ENCODE measurements around the gene TNC.

The TNC gene

GRCh38 chr9:115098226-115098965 lies 19.6 kb downstream of the TNC start:
- DNase-seq (ENCODE audit: low spot score) = no peak

- no peak for DNase-seq (ENCODE audit: low spot score)
These were observed 24.4 kb downstream of the TNC start for GRCh38 chr9:115093520-115093919.

GRCh38 chr9:115090486-115090885 lies 27.5 kb downstream of the TNC start:
- DNase-seq (ENCODE audit: low spot score) = no peak

GRCh38 chr9:115088860-115089259 lies 29.1 kb downstream of the TNC start:
- DNase-seq (ENCODE audit: low spot score) = no peak

GRCh38 chr9:115086886-115087285 lies 31.1 kb downstream of the TNC start:
- no peak for DNase-seq (ENCODE audit: low spot score)

GRCh38 chr9:115086461-115086860 lies 31.5 kb downstream of the TNC start:
- DNase-seq (ENCODE audit: low spot score) = no peak

- DNase-seq (ENCODE audit: low spot score) = no peak
These were observed 32.1 kb downstream of the TNC start for GRCh38 chr9:115085773-115086377.

GRCh38 chr9:115084709-115085108 lies 33.2 kb downstream of the TNC start:
- no peak for DNase-seq (ENCODE audit: low spot score)

GRCh38 chr9:115084157-115084556 lies 33.8 kb downstream of the TNC start:
- no peak for DNase-seq (ENCODE audit: low spot score)

GRCh38 chr9:115080242-115080641 lies 37.7 kb downstream of the TNC start:
- DNase-seq (ENCODE audit: low spot score) = no peak

GRCh38 chr9:115079156-115079555 lies 38.8 kb downstream of the TNC start:
- no peak for DNase-seq (ENCODE audit: low spot score)

- no peak for DNase-seq (ENCODE audit: low spot score)
These were observed 44.5 kb downstream of the TNC start for GRCh38 chr9:115073456-115073855.

GRCh38 chr9:115071176-115071575 lies 46.8 kb downstream of the TNC start:
- no peak for DNase-seq (ENCODE audit: low spot score)

- DNase-seq (ENCODE audit: low spot score) = no peak
These were observed 48.2 kb downstream of the TNC start for GRCh38 chr9:115069771-115070170.

- DNase-seq (ENCODE audit: low spot score) = no peak
These were observed 48.7 kb downstream of the TNC start for GRCh38 chr9:115069302-115069701.

- DNase-seq (ENCODE audit: low spot score) = no peak
These were observed 49.9 kb downstream of the TNC start for GRCh38 chr9:115068031-115068430.

GRCh38 chr9:115063058-115063845 lies 54.7 kb downstream of the TNC start:
- no peak for DNase-seq (ENCODE audit: low spot score)

- no peak for DNase-seq (ENCODE audit: low spot score)
These were observed 59.2 kb downstream of the TNC start for GRCh38 chr9:115058684-115059315.

GRCh38 chr9:115058175-115058574 lies 59.8 kb downstream of the TNC start:
- no peak for DNase-seq (ENCODE audit: low spot score)

GRCh38 chr9:115057559-115057958 lies 60.4 kb downstream of the TNC start:
- no peak for DNase-seq (ENCODE audit: low spot score)

- DNase-seq (ENCODE audit: low spot score) = no peak
These were observed 67.9 kb downstream of the TNC start for GRCh38 chr9:115050002-115050490.

GRCh38 chr9:115046824-115047223 lies 71.1 kb downstream of the TNC start:
- DNase-seq (ENCODE audit: low spot score) = no peak

Data from activated CD4-positive, alpha-beta T cell treated with anti-CD3 and anti-CD28 coated beads, Interleukin-2, Interleukin-4, amounts not matched to agents 100 ng/mL and 50 ng/mL, durations not matched to agents 16 hours and 8 hours (primary cell).